ENCODE measurements around the gene PEPD.

Gene PEPD

DNA sequence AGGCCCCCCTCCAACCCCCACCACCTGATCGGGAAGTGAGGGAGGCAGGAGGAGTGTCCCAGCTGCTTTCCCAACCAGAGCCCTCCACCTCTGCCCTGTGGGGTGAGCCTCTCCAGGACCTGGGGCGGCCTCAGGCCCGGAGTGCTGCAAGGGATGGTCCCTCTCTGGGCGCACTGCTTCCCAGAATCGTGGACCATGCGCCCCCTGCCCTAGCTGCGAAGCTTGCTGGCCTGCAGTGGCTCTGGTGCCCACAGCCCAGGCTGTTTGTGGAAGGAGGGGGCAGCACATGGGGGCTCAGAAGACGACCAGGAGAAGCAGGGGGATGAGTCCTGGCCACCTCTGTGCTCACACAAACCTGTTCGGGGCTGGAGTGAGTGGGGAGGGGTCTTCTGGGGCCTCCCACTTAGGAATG lies 114.4 kb downstream of the PEPD start:
- no peak for DNase-seq
- TF ChIP-seq CTCF (IDR thresholded peaks at IDR 0.05): no peak
- Histone ChIP-seq H3K27ac (no peak overlapping the region), H3K9me3 (no peaks in the 10 kb centered on the region), H3K4me3 (no peak overlapping the region), H3K36me3 (peaks cover 10 to 35% (median 18%) of the 10 kb centered on the region in 3 donors), H3K27me3 (no peaks in the 10 kb centered on the region), H3K4me1 (no peaks in the 10 kb centered on the region)
- intact Hi-C loops (cut with DNase I; ENCODE audit: low total_unique reads): loop anchor here (2.0 to 10.0 kb wide), 3 partner anchors 102 to 172 kb away; partner anchors contain the start of gene CEBPA

DNA sequence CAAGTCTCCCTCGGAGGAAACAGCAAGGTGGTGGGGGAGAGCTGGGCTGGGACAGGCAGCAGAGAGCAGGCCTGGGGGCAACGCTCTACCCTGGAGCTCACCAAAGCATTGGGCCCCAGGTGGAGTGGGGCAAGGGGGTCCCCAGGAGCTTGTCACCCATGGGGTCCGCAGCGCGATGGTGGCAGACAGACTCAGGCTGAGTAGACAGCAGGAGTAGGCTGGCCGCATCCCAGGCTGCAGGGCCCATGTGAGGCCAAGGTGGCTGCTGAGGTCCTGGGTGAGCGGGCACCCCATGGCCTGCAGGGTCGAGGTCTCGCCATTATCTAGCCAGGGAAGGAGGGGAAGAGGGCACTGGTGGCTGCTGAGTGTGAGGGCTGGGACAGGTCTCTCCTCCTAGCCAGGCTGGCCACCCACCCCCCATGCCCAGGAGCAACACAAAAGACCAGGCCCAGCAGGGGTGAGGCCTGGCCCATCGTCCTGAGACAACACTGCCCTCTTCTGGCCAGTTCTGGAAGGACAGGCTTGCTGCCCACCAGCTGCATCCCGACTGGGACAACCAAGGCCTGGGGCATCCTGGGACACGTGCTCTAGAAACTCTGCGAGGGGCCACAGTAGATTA lies 115.0 kb downstream of the PEPD start:
- intact Hi-C loops (cut with DNase I; ENCODE audit: low total_unique reads): loop anchor here (2.0 to 10.0 kb wide), 3 partner anchors 102 to 172 kb away; partner anchors contain the start of gene CEBPA
- Histone ChIP-seq H3K4me3 (no peak overlapping the region), H3K4me1 (no peaks in the 10 kb centered on the region), H3K9me3 (no peaks in the 10 kb centered on the region), H3K36me3 (peaks cover 10 to 32% (median 18%) of the 10 kb centered on the region in 3 donors), H3K27me3 (no peaks in the 10 kb centered on the region), H3K27ac (no peak overlapping the region)
- TF ChIP-seq CTCF (IDR thresholded peaks at IDR 0.05): peak; percentile 92 to 96
- peak; percentile 67 to 81 for DNase-seq

GRCh38 chr19:33405553-33406461 lies 115.8 kb downstream of the PEPD start:
- H3K4me3 ChIP-seq: no peak overlapping the region
- H3K9me3 ChIP-seq: no peaks in the 10 kb centered on the region
- DNase-seq: peak in 1 of 2 donors; percentile 16
- H3K27me3 ChIP-seq: no peaks in the 10 kb centered on the region
- H3K36me3 ChIP-seq: peaks cover 4 to 32% (median 10%) of the 10 kb centered on the region in 3 donors
- intact Hi-C loops (cut with DNase I; ENCODE audit: low total_unique reads): loop anchor here (2.0 to 10.0 kb wide), 3 partner anchors 101 to 171 kb away; partner anchors contain the start of gene CEBPA
- no peak for TF ChIP-seq CTCF (IDR thresholded peaks at IDR 0.05)
- H3K4me1 ChIP-seq: no peaks in the 10 kb centered on the region
- H3K27ac ChIP-seq: no peak overlapping the region

DNA sequence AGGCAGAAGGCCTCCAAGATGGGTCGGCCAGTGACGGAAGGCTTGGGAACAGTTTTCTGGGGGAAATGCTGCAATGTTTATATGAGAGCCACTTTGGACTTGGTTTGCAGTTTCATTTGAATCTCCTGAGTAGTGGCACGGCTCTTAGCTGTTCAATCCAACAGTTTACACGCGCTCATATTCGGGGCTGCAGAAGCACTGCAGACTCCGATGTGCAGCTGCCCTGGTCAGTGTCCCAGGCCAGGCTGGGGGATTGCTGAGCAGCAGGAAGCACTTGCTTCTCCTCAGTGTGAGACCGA lies 116.4 kb downstream of the PEPD start:
- intact Hi-C loops (cut with DNase I; ENCODE audit: low total_unique reads): loop anchor here (10.0 kb wide), 1 partner anchor 100 kb away; the partner anchor contains the start of gene CEBPA
- Histone ChIP-seq H3K4me3 (no peak overlapping the region), H3K36me3 (peaks cover 0 to 26% (median 5%) of the 10 kb centered on the region in 3 donors), H3K27me3 (no peaks in the 10 kb centered on the region), H3K27ac (no peak overlapping the region), H3K9me3 (no peaks in the 10 kb centered on the region), H3K4me1 (no peaks in the 10 kb centered on the region)
- peak in 1 of 2 donors; percentile 41 for DNase-seq
- no peak for TF ChIP-seq CTCF (IDR thresholded peaks at IDR 0.05)

DNA sequence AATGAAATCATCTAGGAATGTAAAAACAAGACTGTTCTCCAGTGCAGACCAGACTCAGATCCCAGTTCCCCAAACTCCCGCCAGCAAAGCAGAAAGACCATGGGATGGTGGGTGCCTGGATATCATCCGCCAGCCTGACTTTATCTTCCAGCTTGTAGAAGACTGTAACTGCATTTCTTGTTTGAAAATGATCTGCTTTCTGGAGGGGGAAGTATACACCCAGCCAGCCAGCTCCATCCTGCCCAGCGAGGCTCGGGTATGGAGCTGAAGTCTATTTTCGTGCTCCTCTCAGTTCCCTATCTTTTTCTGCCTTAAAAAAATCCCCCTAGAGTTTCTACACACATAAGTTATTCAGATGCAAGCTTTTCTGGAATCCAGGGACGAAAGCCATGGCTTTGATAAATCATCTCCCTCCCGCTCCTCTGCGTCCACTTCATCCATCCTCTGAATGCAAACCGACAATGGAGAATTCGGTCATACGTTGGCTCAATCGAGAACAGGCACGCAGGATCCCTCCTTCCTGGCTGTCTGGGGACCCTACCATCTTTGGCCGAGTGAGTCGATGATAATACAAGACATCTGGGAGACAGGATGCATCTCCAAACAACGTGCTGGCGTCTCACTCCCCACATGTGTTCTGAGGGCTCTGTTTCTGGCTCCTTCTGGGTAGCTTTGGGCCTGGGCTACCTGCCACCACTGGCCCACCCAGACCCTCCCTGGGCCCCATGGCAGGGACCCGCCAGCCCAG lies 116.9 kb downstream of the PEPD start:
- intact Hi-C loops (cut with DNase I; ENCODE audit: low total_unique reads): loop anchor here (10.0 kb wide), 1 partner anchor 100 kb away; the partner anchor contains the start of gene CEBPA
- TF ChIP-seq CTCF (IDR thresholded peaks at IDR 0.05): no peak
- Histone ChIP-seq H3K27ac (no peak overlapping the region), H3K4me3 (no peak overlapping the region), H3K9me3 (no peaks in the 10 kb centered on the region), H3K36me3 (peaks cover 0 to 23% (median under 1%) of the 10 kb centered on the region in 3 donors), H3K27me3 (no peaks in the 10 kb centered on the region), H3K4me1 (no peaks in the 10 kb centered on the region)
- peak; percentile 19 to 45 for DNase-seq
